Upper lobe of right lung (tissue), 1 donor: ENCODE results near the gene EXOG. TPM values are rescaled to one million over a fixed set of nuclear protein-coding genes. Genes with fewer than 3 reads are reported as not detected.
A peak's percentile ranks its signal among the peaks of the same experiment; 100 is the strongest.

Experiments
- ATAC-seq: fragments of 200-7000 bp; cut with Tn5 transposase; one replicate; pipeline ENCODE4 v1.9.1; 2020; ENCODE audit warnings: mild to moderate bottlenecking, moderate library complexity
- DNase-seq: peaks from one replicate; pipeline ENCODE4 v3.0.0-alpha.2; 2020
- H3K27ac ChIP-seq: fragments of 200-600 bp; one replicate; pipeline ENCODE4 v1.8.0; 2022
- H3K27me3 ChIP-seq: fragments of 200-600 bp; one replicate; pipeline ENCODE4 v1.8.0; 2022; ENCODE audit warnings: mild to moderate bottlenecking
- H3K36me3 ChIP-seq: fragments of 200-600 bp; one replicate; pipeline ENCODE4 v1.8.0; 2022
- H3K4me1 ChIP-seq: fragments of 200-600 bp; one replicate; pipeline ENCODE4 v1.8.0; 2022
- H3K4me3 ChIP-seq: fragments of 200-600 bp; one replicate; pipeline ENCODE4 v1.8.0; 2022; ENCODE audit warnings: mild to moderate bottlenecking
- H3K9me3 ChIP-seq: fragments of 200-600 bp; one replicate; pipeline ENCODE4 v1.8.0; 2022
- intact Hi-C: fragments of 100-400 bp; cut with DNase I; formaldehyde crosslinking; loops from one replicate; pipeline ENCODE4 v1.11.0; 2022
- total RNA-seq: library from RNA; stranded (reverse); fragmentation: NEBNext Ultra II Directional; extraction: Animal tissue kit (Norgen Biotek cat#: 25700); gene quantifications from one replicate; pipeline ENCODE4 v1.2.1, GENCODE V29; 2021
- TF ChIP-seq, protein P1 (sequence below): fragments of 200-600 bp; IDR thresholded peaks from one replicate; pipeline ENCODE4 v1.8.0; 2022; ENCODE audit warnings: antibody characterized with exemption
- donor health status: DM: no; HTN: yes; CAD: no; lungs with severe emphysema.

The EXOG gene
- total RNA-seq, 1 donor from 2014 or later = 10.7 TPM

DNA sequence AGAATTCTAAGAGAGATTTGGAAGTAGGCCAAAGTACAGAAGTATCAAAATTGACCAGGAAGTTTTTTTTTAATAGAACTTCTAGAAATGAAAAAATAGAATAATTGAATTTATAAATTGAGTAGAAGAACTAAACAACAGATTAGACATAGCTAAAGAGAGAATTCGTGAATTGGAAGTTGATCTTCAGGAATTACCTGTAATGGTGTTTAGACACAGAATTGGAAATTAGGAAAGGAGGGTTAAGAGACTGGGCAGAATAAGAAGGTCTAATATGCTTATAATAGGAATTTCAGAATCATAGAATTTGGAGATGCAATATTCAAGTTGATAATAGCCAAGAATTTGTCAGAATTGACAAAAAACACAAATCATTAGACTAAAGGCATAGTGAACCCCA, 26.3 kb upstream of the EXOG start:
- no peak overlapping the region for H3K27ac ChIP-seq
- no peak for DNase-seq
- H3K9me3 ChIP-seq = peaks cover 12% of the 10 kb centered on the region
- no peaks in the 10 kb centered on the region for H3K36me3 ChIP-seq
- H3K4me1 ChIP-seq = peaks cover 5% of the 10 kb centered on the region
- ATAC-seq = no peak
- H3K27me3 ChIP-seq = no peaks in the 10 kb centered on the region
- intact Hi-C loops = no loop called here
- TF ChIP-seq, protein P1, sequence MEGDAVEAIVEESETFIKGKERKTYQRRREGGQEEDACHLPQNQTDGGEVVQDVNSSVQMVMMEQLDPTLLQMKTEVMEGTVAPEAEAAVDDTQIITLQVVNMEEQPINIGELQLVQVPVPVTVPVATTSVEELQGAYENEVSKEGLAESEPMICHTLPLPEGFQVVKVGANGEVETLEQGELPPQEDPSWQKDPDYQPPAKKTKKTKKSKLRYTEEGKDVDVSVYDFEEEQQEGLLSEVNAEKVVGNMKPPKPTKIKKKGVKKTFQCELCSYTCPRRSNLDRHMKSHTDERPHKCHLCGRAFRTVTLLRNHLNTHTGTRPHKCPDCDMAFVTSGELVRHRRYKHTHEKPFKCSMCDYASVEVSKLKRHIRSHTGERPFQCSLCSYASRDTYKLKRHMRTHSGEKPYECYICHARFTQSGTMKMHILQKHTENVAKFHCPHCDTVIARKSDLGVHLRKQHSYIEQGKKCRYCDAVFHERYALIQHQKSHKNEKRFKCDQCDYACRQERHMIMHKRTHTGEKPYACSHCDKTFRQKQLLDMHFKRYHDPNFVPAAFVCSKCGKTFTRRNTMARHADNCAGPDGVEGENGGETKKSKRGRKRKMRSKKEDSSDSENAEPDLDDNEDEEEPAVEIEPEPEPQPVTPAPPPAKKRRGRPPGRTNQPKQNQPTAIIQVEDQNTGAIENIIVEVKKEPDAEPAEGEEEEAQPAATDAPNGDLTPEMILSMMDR = no peak
- H3K4me3 ChIP-seq = no peak overlapping the region

DNA sequence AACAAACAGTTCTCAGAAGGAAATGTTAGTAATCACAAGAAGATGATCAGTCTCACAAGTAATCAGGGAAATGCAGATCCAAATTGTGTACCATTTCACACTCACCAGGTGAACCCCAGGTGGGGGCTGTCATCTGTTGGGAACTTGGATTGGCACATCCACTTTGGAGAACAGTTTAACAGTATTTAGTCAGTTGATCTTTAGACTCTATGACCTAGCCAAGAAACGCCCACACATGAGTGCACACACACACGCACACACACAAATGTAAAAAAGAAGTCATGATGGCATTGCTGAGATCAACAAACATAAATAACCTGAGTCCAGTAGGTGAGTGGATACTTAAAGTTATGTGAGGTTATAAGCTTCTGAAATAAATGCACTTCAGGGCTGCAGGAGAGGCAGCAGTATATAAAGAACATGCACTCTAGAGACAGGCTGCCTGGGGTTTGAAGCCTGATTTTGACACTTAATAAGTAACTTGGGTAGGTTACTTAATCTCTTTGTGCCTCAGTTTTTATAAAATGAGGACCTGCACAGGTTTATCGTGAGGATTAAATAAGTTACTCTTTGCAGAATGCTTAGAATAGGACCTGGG, 24.8 kb upstream of the EXOG start:
- Histone ChIP-seq H3K4me3 (no peak overlapping the region), H3K36me3 (no peaks in the 10 kb centered on the region), H3K4me1 (peaks cover 5% of the 10 kb centered on the region), H3K27me3 (no peaks in the 10 kb centered on the region), H3K27ac (no peak overlapping the region), H3K9me3 (peaks cover 12% of the 10 kb centered on the region)
- DNase-seq (no peak), ATAC-seq (no peak)
- intact Hi-C loops = no loop called here
- TF ChIP-seq, protein P1 = no peak

DNA sequence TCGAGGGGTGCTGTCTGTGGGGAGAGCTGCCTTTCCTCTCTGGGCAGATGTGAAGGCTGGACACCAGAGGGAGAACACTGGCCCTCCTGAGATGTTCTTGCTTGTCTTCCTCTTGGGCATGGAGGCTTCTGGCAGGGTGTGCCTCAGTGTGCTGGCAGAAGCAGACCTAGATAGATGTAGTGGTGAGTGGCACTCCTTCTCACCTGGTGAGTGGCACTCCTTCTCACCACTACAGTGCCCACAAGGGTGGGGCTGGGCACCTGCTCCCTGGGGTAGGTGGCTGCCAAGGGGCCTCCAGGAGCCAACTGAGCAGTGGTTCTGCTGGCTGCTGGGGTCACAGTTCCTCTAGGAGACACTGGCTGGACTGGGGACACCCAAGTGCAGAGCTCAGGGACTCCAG, 23.8 kb upstream of the EXOG start:
- Histone ChIP-seq H3K36me3 (no peaks in the 10 kb centered on the region), H3K27me3 (no peaks in the 10 kb centered on the region), H3K4me1 (peaks cover 5% of the 10 kb centered on the region), H3K9me3 (peaks cover 12% of the 10 kb centered on the region), H3K4me3 (no peak overlapping the region), H3K27ac (no peak overlapping the region)
- intact Hi-C loops = no loop called here
- no peak for DNase-seq
- TF ChIP-seq, protein P1 = no peak
- peak; percentile 45 for ATAC-seq

DNA sequence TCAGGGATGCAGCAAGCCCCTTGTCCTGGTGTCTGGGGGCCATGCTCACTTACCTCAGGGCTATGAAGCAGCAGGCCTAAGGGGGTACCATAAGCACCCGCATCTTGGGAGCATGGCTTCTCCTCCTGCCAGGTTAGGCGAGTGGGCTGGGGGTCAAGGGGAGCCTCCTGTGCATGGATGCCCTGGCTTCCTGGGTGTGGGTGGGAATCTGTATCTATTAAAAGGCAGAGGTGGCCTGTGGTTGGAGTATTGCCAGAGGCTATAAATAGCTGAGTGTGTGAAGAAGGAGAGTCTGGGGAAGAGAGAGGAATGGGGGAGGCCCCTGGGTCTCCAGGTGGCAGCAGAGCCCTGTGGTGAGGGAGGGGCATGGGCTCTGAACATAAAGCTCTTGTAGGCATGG, 22.9 kb upstream of the EXOG start:
- no peaks in the 10 kb centered on the region for H3K27me3 ChIP-seq
- intact Hi-C loops = no loop called here
- no peak for DNase-seq
- TF ChIP-seq, protein P1 = no peak
- H3K36me3 ChIP-seq = no peaks in the 10 kb centered on the region
- H3K9me3 ChIP-seq = peaks cover 12% of the 10 kb centered on the region
- H3K4me3 ChIP-seq = no peak overlapping the region
- no peak for ATAC-seq
- peaks cover 5% of the 10 kb centered on the region for H3K4me1 ChIP-seq
- no peak overlapping the region for H3K27ac ChIP-seq

DNA sequence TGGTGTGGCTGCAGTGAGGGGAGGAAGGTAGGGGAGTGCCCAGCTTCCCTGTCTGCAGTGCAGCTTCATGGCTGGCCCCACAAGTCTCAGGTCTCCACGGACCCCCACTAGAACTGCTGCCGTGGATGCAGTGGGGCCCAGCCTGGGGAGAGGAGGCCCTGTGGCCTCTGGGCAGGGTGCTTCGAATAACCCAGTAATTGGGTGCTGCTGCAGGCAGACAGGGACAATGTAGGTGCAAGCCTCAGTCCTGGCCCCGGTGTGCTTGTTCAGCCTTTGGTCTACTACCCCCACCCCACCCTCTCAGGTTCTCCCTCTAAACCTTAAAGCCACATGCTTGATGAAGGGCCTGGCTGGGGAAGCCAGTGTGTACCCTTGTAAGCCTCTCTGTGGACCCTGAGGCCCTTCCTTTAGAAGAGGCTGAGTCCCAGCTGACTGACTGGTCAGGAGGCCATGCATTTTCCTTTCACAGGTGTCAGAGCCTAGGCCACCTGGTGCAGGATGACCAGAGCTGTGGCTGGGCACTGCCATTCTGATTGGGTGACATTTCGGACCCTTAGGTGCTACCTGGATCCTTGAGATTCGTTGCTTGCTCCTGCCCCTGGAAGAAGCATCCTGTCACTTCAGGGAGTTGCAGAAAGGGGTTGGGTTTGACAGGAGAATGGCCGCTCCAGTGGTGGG, 21.1 kb upstream of the EXOG start:
- DNase-seq (no peak), ATAC-seq (no peak)
- Histone ChIP-seq H3K27me3 (no peaks in the 10 kb centered on the region), H3K27ac (no peak overlapping the region), H3K4me3 (no peak overlapping the region), H3K4me1 (peaks cover 5% of the 10 kb centered on the region), H3K9me3 (peaks cover 1% of the 10 kb centered on the region), H3K36me3 (peaks cover 11% of the 10 kb centered on the region)
- TF ChIP-seq, protein P1 = no peak
- intact Hi-C loops = loop anchor here (5.0 kb wide), 1 partner anchor 128 kb away; the partner anchor contains the start of gene XYLB
